Measurements from ENCODE around the gene OPA3. TPM values are rescaled to one million over a fixed set of nuclear protein-coding genes. Genes with fewer than 3 reads are reported as not detected.
A peak's percentile ranks its signal among the peaks of the same experiment; 100 is the strongest.

OPA3 gene
- polyA plus RNA-seq, 3 donors, result 4.4 to 6.9 (median 5.6) TPM

GRCh38 chr19:45495178-45495577, 89.4 kb downstream of the OPA3 start:
- Histone ChIP-seq H3K4me2 (replicated peaks; ENCODE audit: extremely low read depth, low read length, poor library complexity, severe bottlenecking) (no peak overlapping the region), H3K27ac (ENCODE audit: low read depth in 1 of 2, low read length in 2 of 2) (no peak overlapping the region), H3K36me3 (replicated peaks in 1 of 2; ENCODE audit: control insufficient read depth in 1 of 2, insufficient read depth in 2 of 2, low read length in 2 of 2) (no peaks in the 10 kb centered on the region), H3K9me3 (replicated peaks in 1 of 2; ENCODE audit: control insufficient read depth in 1 of 2, insufficient read depth in 1 of 2, low read length in 2 of 2) (peaks cover 6 to 8% of the 10 kb centered on the region in 2 donors), H4K20me1 (ENCODE audit: insufficient read depth, low read length) (peaks cover 10% of the 10 kb centered on the region), H3K4me1 (ENCODE audit: control insufficient read depth in 1 of 2, insufficient read depth in 2 of 2, low read length in 2 of 2) (peaks cover 48 to 59% of the 10 kb centered on the region in 2 donors), H3K27me3 (ENCODE audit: control insufficient read depth in 2 of 2, insufficient read depth in 2 of 2, low read length in 2 of 2) (peaks cover 15 to 46% of the 10 kb centered on the region in 2 donors), H3K4me3 (replicated peaks in 1 of 3; ENCODE audit: low read depth in 2 of 3, low read length in 3 of 3) (no peak overlapping the region), H2AFZ (ENCODE audit: insufficient read depth, low read depth, low read length, poor library complexity, severe bottlenecking) (no peak overlapping the region), H3K79me2 (ENCODE audit: insufficient read depth, low read length) (no peaks in the 10 kb centered on the region), H3K9ac (ENCODE audit: insufficient read depth, low read length, poor library complexity, severe bottlenecking) (no peak overlapping the region)
- Mint-ChIP-seq H3K4me3 (peak overlapping the region in 1 of 2 donors; percentile 76), H3K4me1 (peaks cover 46% of the 10 kb centered on the region), H3K9me3 (peaks cover 5 to 15% (median 11%) of the 10 kb centered on the region in 7 donors), H3K27me3 (ENCODE audit: low read depth in 3 of 3) (peaks cover 41 to 72% (median 57%) of the 10 kb centered on the region in 3 donors), H3K36me3 (peaks cover 14 to 17% of the 10 kb centered on the region in 2 donors), H3K27ac (peak overlapping the region in 1 of 7 donors; percentile 11)
- no peak for DNase-seq
- TF ChIP-seq CTCF (IDR thresholded peaks at IDR 0.05), result no peak
- intact Hi-C loops (cut with micrococcal nuclease), result loop anchor here in 1 of 2 donors (10.0 kb wide), 1 partner anchor 190 kb away; no protein-coding TSS in a partner anchor
- WGBS (ENCODE audit: insufficient coverage), result 100% methylated on average over 3 of the region's 5 CpGs

GRCh38 chr19:45494261-45494916, 90.2 kb downstream of the OPA3 start:
- Mint-ChIP-seq H3K4me1 (peaks cover 43% of the 10 kb centered on the region), H3K36me3 (peaks cover 9 to 14% of the 10 kb centered on the region in 2 donors), H3K27me3 (ENCODE audit: low read depth in 3 of 3) (peaks cover 37 to 64% (median 50%) of the 10 kb centered on the region in 3 donors), H3K9me3 (peaks cover 3 to 13% (median 7%) of the 10 kb centered on the region in 7 donors), H3K27ac (no peak overlapping the region), H3K4me3 (peak overlapping the region in 1 of 2 donors; percentile 53)
- Histone ChIP-seq H3K9ac (ENCODE audit: insufficient read depth, low read length, poor library complexity, severe bottlenecking) (no peak overlapping the region), H3K79me2 (ENCODE audit: insufficient read depth, low read length) (no peaks in the 10 kb centered on the region), H3K4me3 (replicated peaks in 1 of 3; ENCODE audit: low read depth in 2 of 3, low read length in 3 of 3) (no peak overlapping the region), H2AFZ (ENCODE audit: insufficient read depth, low read depth, low read length, poor library complexity, severe bottlenecking) (no peak overlapping the region), H3K4me2 (replicated peaks; ENCODE audit: extremely low read depth, low read length, poor library complexity, severe bottlenecking) (no peak overlapping the region), H3K27ac (ENCODE audit: low read depth in 1 of 2, low read length in 2 of 2) (no peak overlapping the region), H3K36me3 (replicated peaks in 1 of 2; ENCODE audit: control insufficient read depth in 1 of 2, insufficient read depth in 2 of 2, low read length in 2 of 2) (no peaks in the 10 kb centered on the region), H3K4me1 (ENCODE audit: control insufficient read depth in 1 of 2, insufficient read depth in 2 of 2, low read length in 2 of 2) (peaks cover 43 to 51% of the 10 kb centered on the region in 2 donors), H3K9me3 (replicated peaks in 1 of 2; ENCODE audit: control insufficient read depth in 1 of 2, insufficient read depth in 1 of 2, low read length in 2 of 2) (peaks cover 5 to 8% of the 10 kb centered on the region in 2 donors), H4K20me1 (ENCODE audit: insufficient read depth, low read length) (peaks cover 10% of the 10 kb centered on the region), H3K27me3 (ENCODE audit: control insufficient read depth in 2 of 2, insufficient read depth in 2 of 2, low read length in 2 of 2) (peaks cover 15 to 40% of the 10 kb centered on the region in 2 donors)
- TF ChIP-seq CTCF (IDR thresholded peaks at IDR 0.05), result no peak
- DNase-seq, result no peak
- intact Hi-C loops (cut with micrococcal nuclease), result loop anchor here (5.0 to 10.0 kb wide), 3 partner anchors 33 to 190 kb away; no protein-coding TSS in a partner anchor
- WGBS (ENCODE audit: insufficient coverage), result 99% methylated on average over 20 of the region's 39 CpGs

All from CD14-positive monocyte (primary cell).